Medulla oblongata (tissue), 1 donor: Measurements from ENCODE around the gene RIN3.

Source experiments
- DNase-seq: peaks from one replicate; pipeline ENCODE4 v3.0.0-alpha.2; 2015; ENCODE audit errors: extremely low spot score

RIN3 gene

DNA sequence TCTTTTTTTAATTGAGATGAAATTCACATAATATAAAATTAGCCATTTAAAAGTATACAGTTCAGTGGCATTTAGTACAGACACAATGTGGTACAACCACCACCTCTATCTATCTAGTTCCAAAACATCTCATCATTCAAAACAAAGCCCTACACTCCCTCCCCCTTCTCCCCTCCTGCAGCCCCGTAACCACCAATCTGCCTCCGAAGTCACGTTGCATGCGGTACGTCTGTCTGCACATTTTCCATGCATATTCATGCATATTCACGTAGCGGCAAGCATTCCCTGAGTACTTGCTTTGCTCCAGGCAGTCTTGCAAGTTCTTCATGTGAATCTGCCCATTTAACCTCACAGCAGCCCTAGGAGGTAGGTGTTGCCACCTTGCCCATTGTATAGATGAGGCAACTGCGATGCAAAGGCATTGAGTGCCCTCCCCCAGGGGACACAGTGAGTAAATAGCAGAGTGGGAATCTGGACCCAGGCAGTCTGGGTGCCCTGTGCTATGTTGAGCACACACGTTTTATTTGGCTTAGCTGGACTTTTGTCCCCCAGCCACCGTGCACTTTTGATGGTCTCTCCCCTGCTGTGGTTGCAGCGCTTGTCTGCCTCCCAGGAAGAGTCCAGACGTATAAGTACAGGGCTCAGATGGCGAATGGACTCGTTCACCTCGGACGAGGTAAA, 43.4 kb downstream of the RIN3 start:
- no peak for DNase-seq

DNA sequence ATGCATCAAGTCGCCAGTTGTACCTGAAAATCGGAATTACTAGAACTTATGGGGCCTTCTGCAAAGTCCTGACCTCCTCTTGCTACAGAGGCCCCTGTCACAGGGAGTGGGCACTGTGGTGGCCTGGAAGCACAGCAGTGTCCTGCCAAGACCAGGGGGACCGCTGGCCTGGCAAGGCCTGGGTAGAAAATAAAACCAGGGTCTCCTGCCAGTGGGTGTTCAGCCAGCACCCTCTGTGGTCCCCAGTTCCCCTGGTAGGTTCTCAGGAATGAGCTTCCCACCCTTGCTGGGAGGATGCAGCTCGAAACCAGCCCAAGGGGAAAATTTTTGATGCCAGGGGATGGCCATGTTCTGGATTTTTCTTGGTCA, 43.9 kb downstream of the RIN3 start:
- DNase-seq: no peak

DNA sequence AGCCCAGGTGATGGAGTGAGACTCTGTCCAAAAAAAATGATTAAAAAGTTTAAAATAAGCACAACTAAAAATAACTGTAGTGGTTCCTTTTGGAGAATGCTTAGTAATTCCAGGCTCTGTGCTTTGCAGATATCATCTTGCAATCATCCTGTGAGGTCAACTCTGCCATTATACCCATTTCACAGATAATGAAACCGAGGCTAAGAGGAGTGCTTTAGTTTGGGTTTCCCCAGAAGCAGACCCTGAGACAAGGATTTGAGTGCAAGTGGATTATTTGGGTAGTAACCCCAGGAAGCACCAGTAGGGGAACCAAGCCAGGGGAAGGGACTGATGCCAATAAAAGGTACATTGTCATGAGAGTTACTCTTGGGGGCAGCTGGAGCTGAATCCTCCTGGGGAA, 44.7 kb downstream of the RIN3 start:
- DNase-seq: no peak

DNA sequence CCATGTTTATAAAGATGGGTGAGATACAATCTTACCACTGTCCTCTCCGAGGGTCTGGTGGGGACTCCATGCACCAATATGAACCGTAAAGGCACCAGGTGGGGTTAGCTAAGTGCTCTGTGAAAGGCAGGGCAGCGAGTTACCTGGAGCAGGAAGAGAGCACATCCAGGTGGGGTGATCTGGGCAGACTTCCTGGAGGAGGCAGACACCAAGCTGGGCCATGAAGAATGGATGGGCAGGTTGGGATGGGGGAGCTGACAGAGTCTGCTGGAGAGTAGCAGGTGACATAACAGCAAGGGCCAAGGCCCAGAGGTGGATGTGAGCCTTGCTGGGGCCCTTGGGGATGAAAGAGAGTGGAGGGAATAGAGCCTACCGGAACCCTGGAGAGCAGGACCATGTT, 45.9 kb downstream of the RIN3 start:
- DNase-seq: no peak

DNA sequence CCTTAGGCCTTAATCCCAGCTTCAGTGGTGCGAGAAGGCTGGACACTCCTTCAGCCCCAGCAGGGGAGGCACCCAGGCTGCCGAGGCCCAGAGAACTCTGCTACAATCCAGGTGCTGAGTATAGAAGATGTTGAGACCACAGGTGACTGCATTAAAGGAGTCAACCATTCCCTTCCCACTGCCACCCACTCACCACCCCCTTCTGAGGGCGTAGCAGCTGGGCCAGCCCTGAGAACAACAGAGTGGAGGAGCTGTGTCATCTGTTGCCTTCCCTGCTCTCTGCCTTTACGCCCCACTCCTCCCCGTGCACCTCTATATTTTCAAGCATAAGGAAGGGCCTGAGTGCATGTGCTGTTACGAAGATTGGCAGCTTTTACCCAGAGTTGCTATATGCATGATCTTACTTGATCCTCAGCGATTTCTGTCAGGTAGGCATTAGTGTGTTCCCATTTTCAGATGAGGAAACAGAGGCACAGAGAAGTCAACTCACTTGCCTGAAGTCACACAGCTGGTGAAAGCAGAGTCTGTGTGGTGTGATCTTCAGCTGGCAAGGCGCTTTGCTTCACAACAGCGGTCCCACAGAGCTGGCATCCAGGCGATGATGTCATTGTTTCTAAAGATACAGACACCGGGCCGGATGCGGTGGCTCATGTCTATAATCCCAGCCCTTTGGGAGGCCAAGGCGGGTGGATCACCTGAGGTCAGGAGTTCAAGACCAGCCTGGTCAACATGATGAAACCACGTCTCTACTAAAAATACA, 46.7 kb downstream of the RIN3 start:
- no peak for DNase-seq

DNA sequence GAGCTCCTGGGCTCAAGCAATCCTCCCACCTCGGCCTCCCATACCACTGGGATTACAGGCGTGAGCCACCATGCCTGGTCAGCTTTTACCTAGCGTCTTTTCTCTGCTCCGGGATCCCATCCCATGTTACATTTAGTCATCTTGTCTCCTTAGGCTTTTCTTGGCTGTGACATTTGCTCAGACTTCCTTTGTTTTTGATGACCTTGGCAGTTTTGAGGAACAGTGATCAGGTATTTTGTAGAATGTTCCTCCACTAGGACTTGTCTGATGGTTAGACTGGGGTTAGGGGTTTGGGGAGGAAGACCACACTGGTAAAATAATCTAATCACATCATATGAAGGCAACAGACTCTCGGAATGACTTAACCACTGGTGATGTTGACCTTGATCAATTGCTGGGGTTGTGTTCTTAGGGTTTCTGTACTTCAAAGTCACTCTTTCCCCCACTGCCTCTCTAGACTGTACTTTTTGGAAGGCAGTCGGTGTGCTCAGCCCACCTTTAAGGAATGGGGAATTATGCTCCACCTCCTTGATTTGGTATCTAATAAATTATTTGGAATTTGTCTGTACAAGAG, 48.4 kb downstream of the RIN3 start:
- DNase-seq: no peak

DNA sequence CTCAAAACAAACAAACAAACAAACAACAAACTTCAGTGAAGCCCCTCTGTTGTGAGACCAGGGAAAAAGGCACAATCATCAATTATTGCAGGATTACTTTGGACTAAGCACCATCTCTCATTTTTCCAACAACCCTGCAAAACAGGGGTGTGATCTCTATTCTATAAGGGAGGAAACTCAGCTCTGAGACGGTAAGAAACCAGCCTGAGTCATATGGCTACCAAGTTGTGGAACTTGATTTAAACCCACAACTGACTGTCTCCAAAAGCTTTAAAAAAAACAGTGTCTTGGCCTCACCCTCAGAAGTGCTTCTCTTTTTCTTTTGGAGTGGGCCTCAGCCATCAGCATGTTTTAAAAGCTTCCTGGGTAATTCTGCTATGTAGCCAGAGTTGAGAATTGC, 49.8 kb downstream of the RIN3 start:
- DNase-seq: peak; percentile 82

DNA sequence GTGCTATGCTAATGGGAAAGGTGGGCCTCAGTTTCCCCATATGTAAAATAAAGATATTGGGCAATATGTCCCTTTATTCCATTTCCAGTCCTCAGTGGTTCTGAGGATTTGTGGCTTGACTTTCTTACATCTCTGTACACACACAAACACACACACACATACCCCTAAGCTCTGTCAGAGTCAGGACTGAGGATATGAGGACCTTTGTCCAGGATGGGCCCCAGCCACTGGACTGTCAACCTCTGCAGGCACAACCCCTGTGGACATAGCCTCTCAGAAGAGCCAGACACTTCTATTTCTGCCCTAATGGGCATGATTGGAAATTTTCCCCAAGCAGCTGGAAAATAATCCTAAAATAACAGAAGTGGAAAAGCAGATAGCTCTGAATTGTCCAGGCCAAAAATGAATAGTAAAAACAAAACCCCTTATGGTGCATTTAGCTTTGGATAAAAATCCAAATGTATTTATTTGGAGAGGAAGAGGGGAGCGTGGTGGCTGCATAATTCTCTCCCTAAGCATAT, 50.2 kb downstream of the RIN3 start:
- no peak for DNase-seq

DNA sequence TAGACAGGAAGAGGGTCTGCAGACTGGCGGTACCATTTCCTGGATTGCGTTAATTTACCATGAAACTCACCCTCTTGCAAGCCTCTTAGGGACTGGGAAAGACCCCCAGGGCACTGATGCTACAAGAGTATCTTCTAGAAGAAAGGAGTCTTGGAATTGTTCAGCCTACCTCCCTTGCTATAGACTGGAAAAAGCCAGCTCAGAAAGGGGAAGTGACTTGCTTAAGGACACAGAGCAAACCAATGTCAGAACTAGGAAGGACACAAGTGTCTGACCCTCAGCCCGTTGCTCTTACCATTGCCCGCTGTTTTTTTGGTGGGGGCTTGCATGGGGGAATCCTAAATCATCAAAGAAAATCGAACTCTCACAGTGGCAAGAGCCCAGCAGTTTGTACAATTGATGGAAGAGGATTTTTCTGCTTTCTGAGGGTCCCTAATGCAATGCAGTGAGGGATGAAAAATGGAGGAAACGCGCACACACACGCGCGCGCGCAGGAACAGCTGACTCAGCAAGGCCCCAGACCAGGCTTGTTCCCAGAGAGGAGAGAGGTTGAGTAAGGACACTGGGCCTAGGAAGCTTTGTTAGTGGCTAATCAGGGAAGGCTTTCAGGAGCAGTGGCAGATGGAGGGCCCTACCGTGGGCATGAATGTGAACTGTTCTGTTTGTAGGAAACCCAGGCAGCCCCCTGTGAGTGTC, 50.9 kb downstream of the RIN3 start:
- no peak for DNase-seq

DNA sequence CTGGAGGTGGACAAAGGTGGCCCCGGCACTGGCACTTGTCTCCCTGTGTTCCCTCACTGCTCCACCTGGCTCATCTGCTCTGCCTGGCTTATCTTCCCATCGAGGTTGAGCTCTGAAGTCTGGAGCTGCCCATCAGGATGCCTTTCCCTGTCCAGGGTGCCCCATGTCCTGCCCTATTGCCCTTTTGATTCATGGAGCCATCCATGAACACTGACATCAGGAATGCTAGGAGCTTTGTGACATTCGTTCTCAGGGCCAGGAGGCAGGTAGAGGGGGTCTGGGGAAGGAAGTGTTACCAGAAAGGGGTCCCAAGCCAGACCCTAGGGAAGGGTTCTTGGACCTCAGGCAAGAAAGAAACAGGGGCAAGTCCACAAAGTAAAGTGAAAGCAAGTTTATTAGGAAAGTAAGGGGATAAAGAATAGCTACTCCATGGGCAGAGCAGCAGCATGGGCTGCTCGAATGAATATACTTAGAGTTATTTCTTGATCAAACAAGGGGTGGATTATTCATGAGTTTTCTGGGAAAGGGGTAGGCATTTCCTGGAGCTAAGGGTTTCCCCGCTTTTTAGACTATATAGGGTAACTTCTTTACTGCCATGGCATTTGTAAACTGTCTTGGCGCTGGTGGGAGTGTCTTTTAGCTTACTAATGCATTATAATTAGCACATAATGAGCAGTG, 51.6 kb downstream of the RIN3 start:
- no peak for DNase-seq

DNA sequence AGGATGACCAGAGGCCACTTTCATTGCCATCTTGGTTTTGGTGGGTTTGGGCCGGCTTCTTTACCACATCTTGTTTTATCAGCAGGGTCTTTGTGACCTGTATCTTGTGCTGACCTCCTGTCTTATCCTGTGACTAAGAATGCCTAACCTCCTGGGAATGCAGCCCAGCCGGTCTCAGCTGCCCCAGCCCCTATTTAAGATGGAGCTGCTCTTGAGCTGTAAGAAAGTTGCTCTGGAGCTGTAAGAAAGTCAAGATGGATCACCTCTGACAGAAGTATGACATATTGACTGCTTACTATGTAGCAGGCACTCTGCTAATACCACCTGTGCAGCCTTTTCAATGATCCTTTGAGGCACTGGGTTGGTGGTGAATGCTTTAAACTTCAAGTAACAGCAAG, 52.1 kb downstream of the RIN3 start:
- no peak for DNase-seq

DNA sequence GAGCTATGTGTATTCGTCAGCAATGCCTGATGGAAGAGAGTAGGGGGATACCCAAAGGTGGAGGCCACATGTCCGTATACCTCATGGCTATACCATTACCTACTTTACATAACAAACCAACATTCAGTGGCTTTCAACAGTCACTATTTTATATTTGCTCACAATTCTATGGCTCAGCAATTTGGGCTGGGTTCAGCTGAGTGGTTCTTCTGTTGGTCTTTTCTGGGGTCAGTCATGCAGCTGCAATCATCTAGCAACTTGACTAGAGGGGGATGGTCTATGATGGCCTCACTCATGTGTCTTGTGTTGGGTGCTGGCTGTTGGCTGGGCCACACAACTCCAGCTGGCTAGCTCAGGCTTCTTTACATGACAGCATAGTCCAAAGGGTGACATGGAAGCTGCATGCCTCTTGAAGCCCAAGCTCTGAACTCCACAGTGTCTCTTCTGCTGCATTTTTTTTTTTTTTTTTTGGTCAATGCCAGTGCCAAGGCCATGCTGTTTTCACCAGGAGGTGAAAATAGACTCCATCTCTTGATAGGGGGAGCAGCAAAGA, 53.7 kb downstream of the RIN3 start:
- no peak for DNase-seq

DNA sequence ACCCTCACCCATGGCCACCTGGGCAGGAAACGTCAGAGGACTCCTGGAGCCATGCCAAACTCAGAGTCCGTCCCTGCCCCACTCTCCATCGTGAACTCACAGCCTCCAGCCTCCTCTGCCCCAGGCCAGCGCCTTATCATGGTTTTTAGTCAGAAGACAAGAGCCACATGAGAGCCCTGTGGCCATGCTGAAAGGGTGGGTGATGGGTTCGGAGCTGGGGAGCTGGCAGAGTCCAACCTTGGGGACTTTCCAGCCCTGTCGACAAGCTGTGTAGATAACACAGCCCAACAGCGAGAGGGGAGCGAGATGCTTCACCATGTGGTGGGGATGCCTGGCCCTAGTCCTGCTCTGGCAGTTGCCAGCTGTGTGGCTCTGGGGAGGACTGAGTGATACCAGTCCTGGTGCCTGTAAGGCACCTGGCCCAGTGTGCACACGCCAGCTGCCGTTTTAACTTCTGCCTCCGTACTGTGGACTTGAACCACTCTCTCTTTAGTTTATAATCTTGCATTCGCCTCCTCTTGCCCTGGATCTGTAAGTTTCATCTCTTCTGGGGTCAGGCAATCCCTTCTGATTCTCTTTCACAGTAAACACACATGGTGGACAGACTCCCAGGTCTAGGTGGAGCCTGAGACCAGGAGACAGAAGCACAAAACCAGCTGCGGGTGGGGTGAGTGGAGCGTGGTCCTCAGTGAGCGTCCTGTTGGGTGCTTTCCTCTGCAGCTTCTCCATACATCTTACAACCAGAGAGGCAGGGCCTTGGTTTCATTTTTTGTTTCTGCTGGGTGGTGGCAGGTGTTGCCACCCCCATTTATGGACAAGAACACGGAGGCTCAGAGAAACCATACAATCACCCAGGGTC, 55.3 kb downstream of the RIN3 start:
- DNase-seq: no peak

DNA sequence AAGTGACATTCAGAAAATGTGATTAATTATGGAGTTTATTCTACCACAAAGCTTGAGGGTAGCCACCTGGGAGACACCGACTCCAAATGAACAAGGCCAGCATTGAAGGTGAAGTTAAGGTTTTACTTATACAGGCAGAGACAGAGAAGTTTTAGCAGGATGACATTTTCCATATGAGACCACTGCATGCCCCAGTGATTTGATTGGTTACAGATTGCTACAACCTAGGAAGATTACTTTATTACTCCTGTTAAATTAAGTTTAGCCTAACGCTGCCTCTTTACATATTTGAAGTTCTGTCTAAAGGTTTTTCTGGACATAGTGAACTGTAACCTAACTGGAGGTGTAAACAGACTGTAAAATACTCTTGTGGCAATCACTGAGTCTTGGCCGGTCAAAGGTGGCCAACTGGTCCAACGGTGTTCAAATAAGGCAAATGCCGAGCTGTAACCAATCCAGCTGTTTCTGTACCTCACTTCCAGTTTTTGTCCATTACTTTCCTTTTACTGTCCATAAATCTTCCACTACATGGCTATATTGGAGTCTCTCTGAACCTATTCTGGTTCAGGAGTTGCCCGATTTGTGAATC, 57.2 kb downstream of the RIN3 start:
- no peak for DNase-seq

DNA sequence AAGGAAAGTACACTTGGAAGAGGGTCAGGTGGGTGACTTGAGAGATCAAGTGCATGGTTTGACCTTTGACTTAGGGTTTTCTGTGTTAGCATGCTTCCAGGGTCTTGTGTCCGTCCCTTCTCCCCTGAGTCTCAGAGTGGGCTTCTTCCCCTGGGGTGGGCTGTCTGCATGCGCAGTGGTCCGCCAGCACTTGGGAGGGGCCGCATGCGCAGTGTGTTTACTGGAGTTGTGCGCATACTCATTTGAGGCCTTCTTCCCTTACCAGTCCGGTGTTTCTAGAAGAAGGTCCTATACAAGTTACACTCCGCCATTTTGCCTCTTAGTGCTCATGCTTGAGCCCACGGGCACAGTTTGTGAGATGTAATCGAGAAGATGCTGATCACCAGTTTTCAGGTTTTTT, 58.5 kb downstream of the RIN3 start:
- no peak for DNase-seq

DNA sequence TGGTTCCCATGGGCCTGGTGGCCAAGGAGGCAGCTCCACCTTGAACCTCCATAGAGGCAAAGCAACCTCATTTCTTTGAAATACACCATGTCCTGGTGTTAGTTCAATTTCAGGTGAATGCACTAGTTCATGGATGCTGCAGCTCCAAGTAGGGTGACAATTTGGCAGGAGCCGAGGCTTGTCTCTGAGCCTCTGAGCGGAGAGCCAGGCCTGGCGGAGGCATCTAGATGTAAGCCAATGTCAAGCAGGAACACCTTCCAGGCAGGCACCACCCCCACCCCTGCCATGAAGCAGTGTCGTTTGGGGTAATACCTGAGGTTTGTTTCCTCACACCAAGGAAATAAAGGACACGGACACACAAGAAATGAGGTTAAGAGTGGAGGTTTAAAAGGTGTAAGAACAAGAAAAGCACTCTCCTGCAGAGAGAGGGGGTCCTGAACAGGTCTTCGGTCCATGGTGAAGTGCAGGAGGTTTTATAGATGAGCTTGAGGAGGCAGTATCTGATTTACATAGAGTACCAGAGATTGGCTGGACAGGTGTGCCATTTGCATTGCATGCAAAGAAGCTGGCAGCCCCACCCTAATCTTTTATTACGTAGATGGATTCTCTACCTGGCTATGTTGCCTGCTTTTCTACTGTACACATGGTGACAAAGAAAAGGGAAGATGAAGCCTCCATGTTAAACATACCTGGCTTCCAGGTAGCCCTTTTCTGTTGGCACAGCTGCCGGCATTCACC, 60.3 kb downstream of the RIN3 start:
- no peak for DNase-seq

DNA sequence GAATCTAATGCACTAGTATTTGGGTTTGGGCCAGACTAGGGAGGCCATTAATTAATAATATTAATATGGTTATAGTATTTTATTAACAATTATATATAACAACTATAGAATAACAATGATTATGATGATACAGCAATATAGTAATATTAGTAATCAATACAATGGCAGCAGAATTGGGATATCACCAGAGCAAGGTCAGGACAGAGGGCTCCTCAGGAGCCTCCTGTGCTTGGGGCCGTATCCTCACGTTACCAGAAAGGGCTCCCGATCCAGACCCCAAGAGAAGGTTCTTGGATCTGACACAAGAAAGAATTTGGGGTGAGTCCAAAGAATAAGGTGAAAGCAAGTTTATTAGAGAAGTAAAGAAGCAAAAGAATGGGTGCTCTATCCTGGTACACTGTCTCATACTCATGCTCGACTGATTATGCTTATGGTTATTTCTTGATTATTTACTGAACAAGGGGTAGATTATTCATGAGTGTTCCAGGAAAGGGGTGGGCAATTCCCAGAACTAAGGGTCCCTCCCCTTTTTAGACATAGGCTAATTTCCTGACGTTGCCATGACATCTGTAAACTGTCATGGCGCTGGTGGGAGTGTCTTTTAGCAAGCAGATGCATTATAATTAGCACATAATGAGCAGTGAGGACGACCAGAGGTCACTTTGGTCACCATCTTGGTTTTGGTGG, 61.6 kb downstream of the RIN3 start:
- no peak for DNase-seq

DNA sequence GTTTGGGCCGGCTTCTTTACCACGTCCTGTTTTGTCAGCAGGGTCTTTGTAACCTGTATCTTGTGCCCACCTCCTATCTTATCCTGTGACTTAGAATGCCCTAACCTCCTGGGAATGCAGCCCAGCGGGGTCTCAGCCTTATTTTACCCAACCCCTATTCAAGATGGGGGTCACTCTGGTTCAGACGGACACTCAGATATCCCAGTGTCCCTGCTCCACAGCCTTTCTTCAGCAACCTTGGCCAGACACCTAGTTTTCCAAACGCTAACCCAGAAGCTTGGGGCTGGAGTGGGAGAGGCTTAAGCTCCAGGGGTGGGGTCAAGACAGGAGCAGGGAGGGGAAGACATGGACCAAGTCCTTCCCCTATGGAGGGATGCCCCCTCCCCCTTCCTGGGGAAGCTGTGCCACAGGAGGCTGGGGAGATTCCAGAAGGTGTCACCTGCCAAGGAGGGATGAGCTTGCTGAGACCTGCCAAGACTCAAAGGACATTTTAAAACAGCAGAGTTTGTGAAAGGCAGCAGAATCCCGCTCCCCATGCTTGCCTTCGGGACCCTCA, 62.2 kb downstream of the RIN3 start:
- no peak for DNase-seq

DNA sequence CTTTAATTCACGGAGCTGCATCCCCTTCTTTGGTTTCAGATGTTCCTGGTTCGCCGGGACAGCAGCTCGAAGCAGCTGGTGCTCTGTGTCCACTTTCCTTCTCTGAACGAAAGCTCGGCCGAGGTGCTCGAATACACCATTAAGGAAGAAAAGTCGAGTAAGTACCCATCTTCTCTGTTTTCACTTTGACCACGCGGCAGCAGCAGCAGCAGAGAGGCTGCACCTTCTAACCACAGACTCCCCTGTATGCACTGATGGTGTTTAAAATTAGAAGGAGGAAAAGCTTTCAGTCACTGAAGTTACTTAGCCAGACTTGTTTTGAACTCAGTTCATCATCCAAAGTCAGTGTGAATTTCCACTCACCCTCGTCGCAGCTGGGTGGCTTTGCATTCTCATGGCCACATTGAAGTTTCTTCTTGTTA, 63.8 kb downstream of the RIN3 start:
- DNase-seq: no peak
